PC-3 (cell line): ENCODE measurements around the gene HDAC9. TPM values are rescaled to one million over a fixed set of nuclear protein-coding genes. Genes with fewer than 3 reads are reported as not detected.

Source experiments
- ATAC-seq: fragments of 200-7000 bp; cut with Tn5 transposase; 2 replicates; pipeline ENCODE4 v1.9.1; 2020; ENCODE audit warnings: mild to moderate bottlenecking, moderate library complexity
- BruUV-seq: library from RNA; stranded (reverse); fragments of 400-500 nt; replicated peaks from 2 replicates; lab custom pipeline; 2021; lab: Mats Ljungman, UMichigan
- CTCF ChIA-PET: fragments of 300-600 bp; sonication (Branson Sonifier 250); formaldehyde crosslinking; loops from one replicate; lab custom pipeline; 2022; ENCODE audit warnings: antibody characterized with exemption; lab: Charles Lee
- POLR2A ChIA-PET: fragments of 300-600 bp; sonication (Branson Sonifier 250); formaldehyde crosslinking; loops from one replicate; lab custom pipeline; 2022; ENCODE audit warnings: antibody characterized with exemption; ENCODE audit not compliant: unreplicated experiment; lab: Charles Lee
- DNase-seq: peaks from one replicate; pipeline ENCODE4 v3.0.0-alpha.2; 2015
- H2AFZ ChIP-seq: fragments of 300-600 bp; sonication (generic); 2 replicates; pipeline ENCODE4 v1.6.0; 2016; ENCODE audit warnings: antibody characterized with exemption, low read length
- H3F3A ChIP-seq: fragments of 300-600 bp; sonication (generic); one replicate; pipeline ENCODE4 v1.6.0; 2017; ENCODE audit warnings: antibody characterized with exemption, low read length, control low read depth, mild to moderate bottlenecking; ENCODE audit not compliant: unreplicated experiment
- H3K27ac ChIP-seq: fragments of 300-600 bp; sonication (generic); 2 replicates; pipeline ENCODE4 v1.5.1; 2016; ENCODE audit warnings: mild to moderate bottlenecking, low read length
- H3K27me3 ChIP-seq: fragments of 300-600 bp; sonication (generic); 2 replicates; pipeline ENCODE4 v1.6.1; 2016; ENCODE audit warnings: low read length, mixed read lengths
- H3K36me3 ChIP-seq: fragments of 300-600 bp; sonication (generic); 2 replicates; pipeline ENCODE4 v1.6.1; 2016; ENCODE audit warnings: low read depth, mixed run types, low read length, mixed read lengths
- H3K4me1 ChIP-seq: fragments of 300-600 bp; sonication (generic); 2 replicates; pipeline ENCODE4 v1.5.1; 2016; ENCODE audit warnings: low read length; ENCODE audit not compliant: insufficient read depth
- H3K4me2 ChIP-seq: fragments of 300-600 bp; sonication (generic); 2 replicates; pipeline ENCODE4 v1.6.0; 2016; ENCODE audit warnings: low read length
- H3K4me3 ChIP-seq: fragments of 300-600 bp; sonication (generic); 2 replicates; pipeline ENCODE4 v1.5.1; 2016; ENCODE audit warnings: mild to moderate bottlenecking, low read length, mixed read lengths
- H3K79me2 ChIP-seq: fragments of 300-600 bp; sonication (generic); 2 replicates; pipeline ENCODE4 v1.6.1; 2017; ENCODE audit warnings: low read length, mixed read lengths
- H3K9ac ChIP-seq: fragments of 300-600 bp; sonication (generic); 2 replicates; pipeline ENCODE4 v1.6.0; 2016; ENCODE audit warnings: mild to moderate bottlenecking, low read length
- H3K9me2 ChIP-seq: fragments of 300-600 bp; sonication (generic); replicated peaks from 2 replicates; pipeline ENCODE4 v1.6.1; 2016; ENCODE audit warnings: mixed run types, low read length, mixed read lengths
- H3K9me3 ChIP-seq: fragments of 300-600 bp; sonication (generic); 2 replicates; pipeline ENCODE4 v1.6.1; 2016; ENCODE audit warnings: low read length, mixed read lengths
- H4K20me1 ChIP-seq: fragments of 300-600 bp; sonication (generic); 2 replicates; pipeline ENCODE4 v1.6.1; 2016; ENCODE audit warnings: low read length, mixed read lengths
- CTCF ChIP-seq: fragments of 300-600 bp; sonication (generic); conservative IDR thresholded peaks from 2 replicates; pipeline ENCODE4 v1.5.1; 2017; ENCODE audit warnings: antibody characterized with exemption, low read depth, mild to moderate bottlenecking, low read length
- EZH2 ChIP-seq: fragments of 300-600 bp; sonication (generic); IDR thresholded peaks from one replicate; pipeline ENCODE4 v1.6.1; 2017; ENCODE audit warnings: antibody characterized with exemption, mild to moderate bottlenecking, low read length; ENCODE audit not compliant: unreplicated experiment
- EZH2phosphoT487 ChIP-seq: fragments of 300-600 bp; sonication (generic); IDR thresholded peaks from 2 replicates; pipeline ENCODE4 v1.6.1; 2018; ENCODE audit warnings: mild to moderate bottlenecking, antibody characterized with exemption, low read length, borderline replicate concordance
- intact Hi-C: fragments of 100-400 bp; cut with micrococcal nuclease; formaldehyde crosslinking; loops from 2 replicates; pipeline ENCODE4 v1.9.0; 2023
- total RNA-seq: library from RNA; depleted of rRNA; stranded (reverse); fragments of >200 nt; gene quantifications from 2 replicates; pipeline ENCODE4 v1.2.3, GENCODE V29; 2014

HDAC9 gene
- total RNA-seq, 1 experiment from 2014 or later: 7.8 TPM

GRCh38 chr7:18740579-18740988, 245.0 kb downstream of the HDAC9 start:
- no peaks in the 10 kb centered on the region for H3K4me1 ChIP-seq
- H3K4me2 ChIP-seq: no peak overlapping the region
- TF ChIP-seq EZH2phosphoT487 (no peak), CTCF (no peak), EZH2 (no peak)
- no peak overlapping the region for H3K4me3 ChIP-seq
- no peaks in the 10 kb centered on the region for H3F3A ChIP-seq
- no peaks in the 10 kb centered on the region for H3K79me2 ChIP-seq
- H3K36me3 ChIP-seq: no peaks in the 10 kb centered on the region
- no peak overlapping the region for H3K27ac ChIP-seq
- intact Hi-C loops: no loop called here
- ChIA-PET POLR2A (no interaction called here), CTCF (interaction anchor here (0.7 kb wide), 1 partner anchor 573 kb away, joined by 3 read pairs; no protein-coding TSS in a partner anchor)
- H3K9ac ChIP-seq: no peak overlapping the region
- H3K27me3 ChIP-seq: no peaks in the 10 kb centered on the region
- no peaks in the 10 kb centered on the region for H3K9me2 ChIP-seq
- no peaks in the 10 kb centered on the region for H3K9me3 ChIP-seq
- DNase-seq (no peak), ATAC-seq (no peak)
- H2AFZ ChIP-seq: no peak overlapping the region
- no peaks in the 10 kb centered on the region for H4K20me1 ChIP-seq
- no TSS peak for BruUV-seq

GRCh38 chr7:18753972-18754610, 258.5 kb downstream of the HDAC9 start:
- Histone ChIP-seq H3F3A (no peaks in the 10 kb centered on the region), H3K4me1 (0 out of 2 replicates have a peak, but pooled peaks cover 6% of the 10 kb centered on the region), H3K36me3 (no peaks in the 10 kb centered on the region), H3K4me2 (no peak overlapping the region), H3K9me3 (no peaks in the 10 kb centered on the region), H3K4me3 (no peak overlapping the region), H4K20me1 (no peaks in the 10 kb centered on the region), H2AFZ (peak overlapping the region; percentile 14; the same call in 1 of the 2 replicates), H3K9me2 (no peaks in the 10 kb centered on the region), H3K27me3 (no peaks in the 10 kb centered on the region), H3K79me2 (no peaks in the 10 kb centered on the region), H3K27ac (no peak overlapping the region), H3K9ac (no peak overlapping the region)
- no TSS peak for BruUV-seq
- POLR2A ChIA-PET: no interaction called here
- ATAC-seq: no peak
- TF ChIP-seq CTCF (no peak), EZH2 (no peak)
- no peak for DNase-seq
- intact Hi-C loops: no loop called here
- CTCF ChIA-PET: no interaction called here

GRCh38 chr7:18754766-18755165, 259.2 kb downstream of the HDAC9 start:
- Histone ChIP-seq H3K9me3 (no peaks in the 10 kb centered on the region), H2AFZ (peak overlapping the region; percentile 14; the same call in 1 of the 2 replicates), H3K9me2 (no peaks in the 10 kb centered on the region), H3K27me3 (no peaks in the 10 kb centered on the region), H3K4me1 (0 out of 2 replicates have a peak, but pooled peaks cover 6% of the 10 kb centered on the region), H3K27ac (no peak overlapping the region), H3F3A (no peaks in the 10 kb centered on the region), H3K4me3 (no peak overlapping the region), H4K20me1 (no peaks in the 10 kb centered on the region), H3K36me3 (no peaks in the 10 kb centered on the region), H3K79me2 (no peaks in the 10 kb centered on the region), H3K9ac (no peak overlapping the region), H3K4me2 (no peak overlapping the region)
- no TSS peak for BruUV-seq
- ATAC-seq (peak; percentile 54), DNase-seq (peak; percentile 39)
- TF ChIP-seq CTCF (peak; percentile 38), EZH2phosphoT487 (no peak), EZH2 (no peak)
- CTCF ChIA-PET: interaction anchor here (1.0 kb wide), 1 partner anchor 363 kb away, joined by 3 read pairs; the partner anchor contains the start of gene TWIST1
- POLR2A ChIA-PET: no interaction called here
- intact Hi-C loops: no loop called here
